ENCODE measurements around the gene DGKD.

DGKD gene

GRCh38 chr2:233421091-233421816, 67.0 kb downstream of the DGKD start:
- Mint-ChIP-seq H3K27me3 (no peaks in the 10 kb centered on the region), H3K9me3 (peaks cover 16% of the 10 kb centered on the region), H3K27ac (no peak overlapping the region), H3K4me3 (no peak overlapping the region), H3K4me1 (ENCODE audit: low read depth) (peaks cover 28% of the 10 kb centered on the region), H3K36me3 (ENCODE audit: low read depth) (peaks cover 41% of the 10 kb centered on the region)
- intact Hi-C loops (cut with micrococcal nuclease), result no loop called here

DNA sequence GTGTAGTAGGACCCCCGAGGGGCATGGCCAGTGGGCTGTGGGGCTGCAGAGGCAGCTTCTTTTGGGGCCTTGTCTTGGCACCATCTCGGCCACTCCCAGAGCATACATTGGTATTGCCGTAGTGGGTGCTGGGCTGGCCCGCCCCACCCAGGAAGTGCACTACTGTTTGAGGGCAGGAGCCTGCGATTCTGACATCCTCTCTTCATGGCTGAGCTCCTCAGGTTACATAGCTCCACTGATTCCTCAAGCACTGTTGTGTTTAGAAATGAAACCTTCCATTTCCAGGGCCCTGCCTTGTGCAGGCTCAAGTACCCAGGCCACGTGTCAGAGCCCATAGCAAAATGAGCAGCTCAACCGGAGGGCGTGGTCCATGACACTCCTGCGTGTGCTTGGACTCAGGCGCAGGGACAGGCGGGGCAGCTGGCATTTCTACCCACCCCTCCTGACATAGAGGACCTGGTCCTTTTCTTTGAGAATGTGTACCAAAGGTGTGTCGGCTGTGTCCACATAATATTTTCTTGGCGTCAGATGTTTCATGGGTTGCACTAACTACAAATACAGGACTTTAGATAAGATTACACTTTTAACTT, 67.9 kb downstream of the DGKD start:
- Mint-ChIP-seq H3K27me3 (no peaks in the 10 kb centered on the region), H3K27ac (no peak overlapping the region), H3K4me1 (ENCODE audit: low read depth) (peaks cover 33% of the 10 kb centered on the region), H3K36me3 (ENCODE audit: low read depth) (peaks cover 48% of the 10 kb centered on the region), H3K9me3 (peaks cover 25% of the 10 kb centered on the region), H3K4me3 (no peak overlapping the region)
- intact Hi-C loops (cut with micrococcal nuclease), result no loop called here

DNA sequence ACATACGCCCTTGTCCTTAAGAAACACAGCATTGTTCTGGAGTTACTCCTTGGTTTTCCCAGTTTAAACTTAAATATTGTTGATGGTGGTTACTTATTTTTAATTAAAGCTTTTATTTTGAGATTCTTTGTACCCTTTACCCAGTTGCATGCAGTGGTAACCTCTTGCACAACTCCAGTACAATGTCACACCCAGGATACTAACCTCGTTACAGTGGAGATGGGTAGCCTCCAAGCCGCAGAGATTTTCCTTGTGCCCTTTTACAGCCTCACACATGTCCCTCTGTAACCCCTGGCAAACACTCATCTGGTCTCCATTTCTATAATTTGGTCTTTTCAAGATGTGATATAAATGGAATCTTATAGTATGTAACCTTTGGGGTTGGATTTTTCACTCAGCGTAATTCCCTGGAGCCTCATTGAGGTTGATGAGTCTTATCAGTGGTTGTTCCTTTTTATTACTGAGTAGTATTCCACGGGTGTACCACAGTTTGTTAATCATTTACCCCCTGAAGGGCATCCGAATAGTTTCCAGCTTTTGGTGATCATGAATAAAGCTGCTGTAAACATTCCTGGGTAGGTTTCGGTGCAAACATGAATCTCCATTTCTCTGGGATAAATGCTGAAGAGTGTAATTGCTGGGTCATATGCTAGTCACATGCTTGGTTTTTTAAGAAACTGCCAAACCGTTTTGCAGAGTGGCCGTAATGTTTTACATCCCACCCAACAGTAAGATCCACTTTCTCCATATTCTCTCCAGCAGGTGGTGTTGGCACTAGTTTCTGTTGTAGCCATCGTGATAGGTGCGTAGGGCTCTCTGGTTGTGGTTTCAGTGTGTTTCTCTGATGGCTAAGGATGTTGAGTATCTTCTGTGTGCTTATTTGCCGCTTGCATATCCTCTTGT, 68.6 kb downstream of the DGKD start:
- H3K27me3 Mint-ChIP-seq, result no peaks in the 10 kb centered on the region
- H3K4me3 Mint-ChIP-seq, result no peak overlapping the region
- H3K36me3 Mint-ChIP-seq (ENCODE audit: low read depth), result peaks cover 56% of the 10 kb centered on the region
- no peak overlapping the region for H3K27ac Mint-ChIP-seq
- H3K9me3 Mint-ChIP-seq, result peaks cover 29% of the 10 kb centered on the region
- peaks cover 39% of the 10 kb centered on the region for H3K4me1 Mint-ChIP-seq (ENCODE audit: low read depth)
- intact Hi-C loops (cut with micrococcal nuclease), result no loop called here

GRCh38 chr2:233423552-233423860, 69.2 kb downstream of the DGKD start:
- H3K4me3 Mint-ChIP-seq, result no peak overlapping the region

DNA sequence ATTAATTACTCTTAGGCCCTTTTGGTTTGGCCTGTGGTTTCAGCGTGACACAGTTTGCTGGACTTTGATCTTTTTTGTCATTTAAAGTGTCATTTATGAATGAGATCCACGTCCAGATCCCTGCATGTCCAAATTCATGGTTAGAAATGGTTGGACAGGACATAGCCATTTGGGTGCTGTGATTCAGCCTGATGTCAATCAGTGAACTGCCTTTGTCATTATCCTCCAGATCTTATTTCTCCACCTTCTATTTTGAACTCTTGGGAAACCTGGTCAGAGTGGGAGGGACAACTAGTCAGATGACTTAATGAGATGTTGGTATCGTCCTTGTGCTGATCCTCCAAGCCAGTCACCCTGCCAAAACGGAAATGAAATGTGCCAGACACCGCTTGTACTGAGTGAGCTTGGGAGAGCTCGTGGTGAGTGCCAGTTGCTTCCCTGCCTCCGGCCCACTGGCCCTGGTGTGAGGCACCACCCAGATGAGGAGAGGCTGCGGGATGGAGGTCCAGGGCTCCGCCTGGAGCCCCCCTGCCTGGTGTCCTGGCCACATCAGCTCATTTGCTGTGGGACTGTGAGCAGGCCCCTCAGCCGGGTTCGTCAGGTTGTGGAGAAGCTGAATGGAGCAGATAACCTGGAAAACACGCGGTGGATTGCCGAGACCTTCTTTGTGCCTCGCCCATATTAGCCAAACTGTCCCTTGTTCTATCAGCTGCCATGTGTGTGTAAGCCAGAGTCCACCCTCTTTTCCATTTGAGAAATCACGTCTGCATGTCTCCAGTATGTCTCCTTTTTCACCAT, 70.1 kb downstream of the DGKD start:
- Mint-ChIP-seq H3K9me3 (peaks cover 29% of the 10 kb centered on the region), H3K36me3 (ENCODE audit: low read depth) (peaks cover 58% of the 10 kb centered on the region), H3K4me3 (no peak overlapping the region), H3K27ac (no peak overlapping the region), H3K27me3 (no peaks in the 10 kb centered on the region), H3K4me1 (ENCODE audit: low read depth) (peaks cover 31% of the 10 kb centered on the region)
- intact Hi-C loops (cut with micrococcal nuclease), result no loop called here

More at GRCh38 chr2:233423552-233423860, 69.2 kb downstream of the DGKD start:
- Mint-ChIP-seq H3K27ac (no peak overlapping the region), H3K9me3 (peaks cover 29% of the 10 kb centered on the region), H3K4me1 (ENCODE audit: low read depth) (peaks cover 39% of the 10 kb centered on the region), H3K36me3 (ENCODE audit: low read depth) (peaks cover 58% of the 10 kb centered on the region), H3K27me3 (no peaks in the 10 kb centered on the region)
- intact Hi-C loops (cut with micrococcal nuclease), result no loop called here

DNA sequence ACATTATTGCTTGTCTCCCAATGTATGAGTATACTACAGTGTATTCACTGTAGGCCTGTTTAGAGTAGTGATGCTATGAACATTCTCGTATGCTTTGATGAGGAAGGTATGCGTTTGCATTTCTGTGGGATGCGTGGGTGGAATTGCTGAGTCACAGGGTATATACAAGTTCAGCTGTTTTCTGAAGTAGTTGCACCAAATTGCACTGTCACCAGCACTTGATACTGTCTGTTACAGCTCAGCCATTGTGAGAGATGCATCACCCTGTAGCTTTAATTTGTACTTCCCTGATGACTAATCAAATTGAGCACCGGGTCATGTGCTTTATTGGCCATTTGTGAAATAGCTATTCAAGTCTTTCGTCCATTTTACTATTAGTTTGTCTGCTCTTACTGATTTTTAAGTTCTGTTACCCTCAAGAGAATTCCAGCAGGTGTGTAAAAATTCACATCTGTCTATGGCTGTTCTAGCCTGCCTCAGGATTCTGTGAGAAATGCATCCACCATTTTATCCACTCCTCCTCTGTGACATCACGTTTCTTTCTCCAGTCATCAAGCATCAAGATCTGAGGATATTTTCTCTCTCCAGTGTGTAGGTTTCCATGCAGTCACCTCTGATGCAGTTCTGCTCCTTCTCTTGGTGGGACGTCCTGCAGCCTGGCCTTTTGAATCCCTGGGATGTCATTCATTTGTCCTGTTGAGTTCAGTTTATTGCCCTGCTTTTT, 72.5 kb downstream of the DGKD start:
- H3K4me3 Mint-ChIP-seq, result no peak overlapping the region
- H3K36me3 Mint-ChIP-seq (ENCODE audit: low read depth), result peaks cover 50% of the 10 kb centered on the region
- intact Hi-C loops (cut with micrococcal nuclease), result no loop called here
- H3K4me1 Mint-ChIP-seq (ENCODE audit: low read depth), result peaks cover 20% of the 10 kb centered on the region
- H3K9me3 Mint-ChIP-seq, result peaks cover 29% of the 10 kb centered on the region
- H3K27ac Mint-ChIP-seq, result no peak overlapping the region
- no peaks in the 10 kb centered on the region for H3K27me3 Mint-ChIP-seq

- H3K4me1 Mint-ChIP-seq (ENCODE audit: low read depth), result peaks cover 14% of the 10 kb centered on the region
- H3K27ac Mint-ChIP-seq, result no peak overlapping the region
- peaks cover 29% of the 10 kb centered on the region for H3K9me3 Mint-ChIP-seq
- no peaks in the 10 kb centered on the region for H3K27me3 Mint-ChIP-seq
- peaks cover 44% of the 10 kb centered on the region for H3K36me3 Mint-ChIP-seq (ENCODE audit: low read depth)
- intact Hi-C loops (cut with micrococcal nuclease), result no loop called here
- no peak overlapping the region for H3K4me3 Mint-ChIP-seq
Observed at GRCh38 chr2:233428008-233428407, 73.7 kb downstream of the DGKD start.

GRCh38 chr2:233428438-233428837, 74.1 kb downstream of the DGKD start:
- no peaks in the 10 kb centered on the region for H3K27me3 Mint-ChIP-seq
- peaks cover 14% of the 10 kb centered on the region for H3K4me1 Mint-ChIP-seq (ENCODE audit: low read depth)
- no peak overlapping the region for H3K27ac Mint-ChIP-seq
- peaks cover 41% of the 10 kb centered on the region for H3K36me3 Mint-ChIP-seq (ENCODE audit: low read depth)
- H3K4me3 Mint-ChIP-seq, result no peak overlapping the region
- intact Hi-C loops (cut with micrococcal nuclease), result no loop called here
- H3K9me3 Mint-ChIP-seq, result peaks cover 29% of the 10 kb centered on the region

DNA sequence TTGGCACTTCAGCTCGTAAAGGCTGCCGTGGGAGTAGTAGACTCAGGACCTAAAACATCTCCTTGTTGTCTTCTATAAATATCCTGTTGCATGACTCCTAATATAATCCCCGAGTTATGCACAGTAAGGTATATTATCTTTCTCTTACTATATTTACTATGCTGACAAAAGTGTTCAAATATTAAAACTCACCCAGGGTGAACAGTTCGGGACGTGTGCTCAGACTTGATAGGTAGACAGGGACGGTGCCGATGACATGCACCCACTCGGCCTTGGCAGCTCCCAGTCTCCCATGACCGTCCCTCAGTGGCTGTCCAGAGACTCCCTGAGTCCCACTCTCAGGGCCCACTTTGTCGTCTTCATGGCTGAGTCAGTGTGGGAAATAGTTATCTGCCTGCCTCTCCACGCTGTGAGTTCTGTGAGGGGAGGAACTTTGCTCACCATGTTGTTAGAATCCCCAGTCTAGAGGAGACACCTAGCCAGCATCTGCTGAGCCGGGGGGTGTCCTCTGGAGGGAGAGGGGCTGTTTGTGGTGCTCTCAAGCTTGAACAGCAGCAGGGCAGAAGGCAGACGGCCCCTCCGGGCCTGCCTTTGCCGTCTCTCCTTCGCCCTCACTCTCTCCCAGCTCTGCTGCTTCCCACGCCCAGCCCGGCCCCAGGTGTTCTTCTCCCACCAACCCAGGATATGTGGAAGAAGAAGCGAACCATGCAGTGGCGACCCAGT, 75.0 kb downstream of the DGKD start:
- Mint-ChIP-seq H3K27me3 (no peaks in the 10 kb centered on the region), H3K27ac (no peak overlapping the region), H3K4me1 (ENCODE audit: low read depth) (peaks cover 15% of the 10 kb centered on the region), H3K9me3 (peaks cover 21% of the 10 kb centered on the region), H3K4me3 (no peak overlapping the region), H3K36me3 (ENCODE audit: low read depth) (peaks cover 32% of the 10 kb centered on the region)
- intact Hi-C loops (cut with micrococcal nuclease), result no loop called here

GRCh38 chr2:233430081-233430480, 75.8 kb downstream of the DGKD start:
- Mint-ChIP-seq H3K27ac (no peak overlapping the region), H3K36me3 (ENCODE audit: low read depth) (peaks cover 32% of the 10 kb centered on the region)

DNA sequence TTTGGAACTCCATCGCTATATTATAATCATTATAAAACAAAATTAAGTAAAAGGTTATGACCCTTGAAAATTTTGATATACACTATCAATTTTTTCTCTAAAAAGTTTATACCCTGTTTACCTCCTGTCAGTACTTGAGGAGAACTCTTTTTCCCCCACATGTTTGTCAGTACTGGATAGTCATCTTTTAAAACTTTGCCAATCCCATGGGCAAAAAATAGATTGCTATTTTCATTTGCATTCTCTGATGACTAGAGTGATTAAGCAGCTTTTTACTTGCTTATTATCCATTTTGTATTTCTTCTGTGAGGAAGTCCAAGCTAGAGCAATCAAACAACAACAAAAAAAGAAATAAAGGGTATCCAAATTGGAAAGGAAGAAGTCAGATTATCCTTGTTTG, 76.4 kb downstream of the DGKD start:
- Mint-ChIP-seq H3K27me3 (no peaks in the 10 kb centered on the region), H3K27ac (no peak overlapping the region), H3K36me3 (ENCODE audit: low read depth) (peaks cover 36% of the 10 kb centered on the region), H3K9me3 (peaks cover 18% of the 10 kb centered on the region), H3K4me3 (no peak overlapping the region), H3K4me1 (ENCODE audit: low read depth) (peaks cover 29% of the 10 kb centered on the region)
- intact Hi-C loops (cut with micrococcal nuclease), result no loop called here

More at GRCh38 chr2:233430081-233430480, 75.8 kb downstream of the DGKD start:
- H3K27me3 Mint-ChIP-seq, result no peaks in the 10 kb centered on the region
- intact Hi-C loops (cut with micrococcal nuclease), result no loop called here
- H3K9me3 Mint-ChIP-seq, result peaks cover 19% of the 10 kb centered on the region
- H3K4me3 Mint-ChIP-seq, result no peak overlapping the region
- peaks cover 23% of the 10 kb centered on the region for H3K4me1 Mint-ChIP-seq (ENCODE audit: low read depth)

DNA sequence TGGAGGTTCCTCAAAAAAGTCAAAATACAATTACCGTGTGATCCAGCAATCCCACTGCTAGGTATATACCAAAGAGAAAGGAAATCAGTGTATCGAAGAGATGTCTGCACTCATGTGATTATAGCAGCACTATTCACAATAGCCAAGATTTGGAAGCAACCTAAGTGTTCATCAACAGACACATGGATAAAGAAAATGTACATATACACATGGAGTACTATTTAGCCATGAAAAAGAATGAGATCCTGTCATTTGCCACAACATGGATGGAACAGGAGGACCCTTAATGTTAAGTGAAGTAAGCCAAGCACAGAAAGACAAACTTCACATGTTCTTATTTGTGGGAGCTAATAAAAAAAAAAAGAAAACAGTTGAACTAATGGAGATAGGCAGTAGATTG, 78.7 kb downstream of the DGKD start:
- Mint-ChIP-seq H3K27me3 (no peaks in the 10 kb centered on the region), H3K4me1 (ENCODE audit: low read depth) (peaks cover 17% of the 10 kb centered on the region), H3K27ac (no peak overlapping the region), H3K4me3 (no peak overlapping the region), H3K9me3 (no peaks in the 10 kb centered on the region), H3K36me3 (ENCODE audit: low read depth) (peaks cover 37% of the 10 kb centered on the region)
- intact Hi-C loops (cut with micrococcal nuclease), result no loop called here

DNA sequence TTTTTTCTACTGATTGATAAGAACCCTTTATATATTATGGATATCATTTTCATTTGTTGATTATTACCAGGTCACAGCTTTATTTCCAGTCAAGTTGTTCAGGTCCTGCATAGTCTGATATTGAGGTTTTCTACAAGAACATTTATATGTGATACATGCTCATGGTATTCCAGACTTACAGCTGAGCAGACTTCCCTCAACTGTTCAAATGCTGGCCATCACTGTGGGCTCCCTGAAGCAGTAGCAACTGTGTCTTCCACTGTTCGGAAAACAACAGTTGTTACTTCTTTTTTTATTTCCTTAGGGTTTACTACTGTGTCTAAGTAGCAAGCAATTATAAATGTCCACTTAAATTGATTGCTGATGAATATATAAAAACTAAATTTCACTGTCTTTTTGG, 79.5 kb downstream of the DGKD start:
- Mint-ChIP-seq H3K27ac (no peak overlapping the region), H3K4me1 (ENCODE audit: low read depth) (peaks cover 16% of the 10 kb centered on the region), H3K9me3 (no peaks in the 10 kb centered on the region), H3K27me3 (no peaks in the 10 kb centered on the region), H3K4me3 (no peak overlapping the region), H3K36me3 (ENCODE audit: low read depth) (peaks cover 43% of the 10 kb centered on the region)
- intact Hi-C loops (cut with micrococcal nuclease), result no loop called here

Measured in dendritic cell treated with granulocyte-macrophage colony-stimulating factor and Interleukin-4, amounts not matched to agents 40 ng/mL and 50 ng/mL, for 4 days (primary cell).